ENCODE data around the gene KRTAP10-5.

The KRTAP10-5 gene

DNA sequence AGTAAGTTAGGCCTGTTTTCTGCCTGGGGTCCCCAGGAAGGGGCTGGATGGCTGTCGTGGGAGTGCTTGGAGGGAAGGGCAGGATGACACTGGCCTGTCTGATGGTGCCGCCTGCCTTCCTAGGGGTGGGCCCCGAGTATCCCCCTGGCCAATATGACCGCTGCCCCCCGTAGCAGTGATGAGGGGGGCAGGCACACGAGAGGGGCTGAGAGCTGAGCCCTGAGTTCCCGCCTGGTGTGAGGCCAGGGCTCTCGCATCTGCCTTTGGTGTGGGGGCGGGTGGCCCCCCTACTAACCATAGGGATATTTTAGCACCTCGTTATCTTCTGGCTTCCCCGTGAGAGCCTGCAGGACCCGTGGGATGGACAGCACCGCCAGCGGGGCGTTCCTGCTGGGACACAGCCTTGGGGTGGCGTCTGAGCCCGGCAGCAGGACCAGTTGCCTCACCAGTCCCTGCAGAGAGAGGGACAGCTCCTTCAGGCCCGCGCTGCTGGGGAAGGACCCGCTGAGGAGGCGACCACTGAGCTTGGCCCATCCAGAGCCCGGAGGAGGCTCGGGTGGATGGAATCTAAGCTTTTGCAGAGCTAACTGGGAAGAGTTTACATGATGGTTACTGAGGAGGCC is 50.8 kb downstream of the KRTAP10-5 start:
- no peak for DNase-seq

Data from fibroblast of skin of abdomen (primary cell).